ENCODE measurements around the gene ST6GALNAC3.

DNA sequence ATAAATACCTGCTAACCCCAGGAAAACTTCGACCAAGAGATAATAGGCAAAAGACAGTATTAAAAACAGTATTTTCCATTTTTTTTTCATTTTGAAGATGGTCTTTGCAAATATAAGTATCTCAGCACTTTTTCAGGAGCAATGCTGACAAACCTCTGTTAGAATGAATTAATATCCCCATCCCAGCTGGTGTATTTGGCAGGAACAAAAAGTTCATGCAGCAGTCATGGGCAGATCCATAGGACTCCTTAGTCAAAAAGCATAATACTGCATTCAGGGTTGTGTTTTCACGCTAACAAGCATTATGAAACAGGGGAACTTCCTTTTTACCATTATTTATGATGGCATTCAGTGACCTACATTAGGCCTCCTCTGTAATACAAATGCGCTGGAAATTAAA lies 344.0 kb downstream of the ST6GALNAC3 start:
- TF ChIP-seq, protein P1, sequence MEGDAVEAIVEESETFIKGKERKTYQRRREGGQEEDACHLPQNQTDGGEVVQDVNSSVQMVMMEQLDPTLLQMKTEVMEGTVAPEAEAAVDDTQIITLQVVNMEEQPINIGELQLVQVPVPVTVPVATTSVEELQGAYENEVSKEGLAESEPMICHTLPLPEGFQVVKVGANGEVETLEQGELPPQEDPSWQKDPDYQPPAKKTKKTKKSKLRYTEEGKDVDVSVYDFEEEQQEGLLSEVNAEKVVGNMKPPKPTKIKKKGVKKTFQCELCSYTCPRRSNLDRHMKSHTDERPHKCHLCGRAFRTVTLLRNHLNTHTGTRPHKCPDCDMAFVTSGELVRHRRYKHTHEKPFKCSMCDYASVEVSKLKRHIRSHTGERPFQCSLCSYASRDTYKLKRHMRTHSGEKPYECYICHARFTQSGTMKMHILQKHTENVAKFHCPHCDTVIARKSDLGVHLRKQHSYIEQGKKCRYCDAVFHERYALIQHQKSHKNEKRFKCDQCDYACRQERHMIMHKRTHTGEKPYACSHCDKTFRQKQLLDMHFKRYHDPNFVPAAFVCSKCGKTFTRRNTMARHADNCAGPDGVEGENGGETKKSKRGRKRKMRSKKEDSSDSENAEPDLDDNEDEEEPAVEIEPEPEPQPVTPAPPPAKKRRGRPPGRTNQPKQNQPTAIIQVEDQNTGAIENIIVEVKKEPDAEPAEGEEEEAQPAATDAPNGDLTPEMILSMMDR (IDR thresholded peaks at IDR 0.05), result no peak
- no peak for TF ChIP-seq POLR2A (IDR thresholded peaks at IDR 0.05)
